IMR-90 (cell line): ENCODE results near the gene PSME4.

Experiments
- CEBPB ChIP-seq: IDR thresholded peaks from 2 replicates; pipeline ENCODE4 v1.6.1; 2012; ENCODE audit warnings: low read depth, low read length, improper control_type of control experiment
- CTCF ChIP-seq: conservative IDR thresholded peaks from 2 replicates; pipeline ENCODE4 v1.5.1; 2012; ENCODE audit warnings: mild to moderate bottlenecking, low read depth, low read length, improper control_type of control experiment
- FOS ChIP-seq: fragments of 150-350 bp; IDR thresholded peaks from 2 replicates; pipeline ENCODE4 v1.6.1; 2016; ENCODE audit warnings: low read depth, low read length
- MAFK ChIP-seq: IDR thresholded peaks from 2 replicates; pipeline ENCODE4 v1.6.1; 2012; ENCODE audit warnings: low read depth, low read length, improper control_type of control experiment
- POLR2A ChIP-seq: IDR thresholded peaks from 2 replicates; pipeline ENCODE4 v1.6.1; 2012; ENCODE audit warnings: mild to moderate bottlenecking, low read depth, low read length
- RFX5 ChIP-seq: IDR thresholded peaks from 2 replicates; pipeline ENCODE4 v1.8.0; 2012; ENCODE audit warnings: low read depth, mild to moderate bottlenecking, low read length, moderate library complexity
- SMC3 ChIP-seq: fragments of 150-350 bp; IDR thresholded peaks from 2 replicates; pipeline ENCODE4 v1.6.1; 2016; ENCODE audit warnings: low read depth, mild to moderate bottlenecking, antibody characterized with exemption, low read length, moderate library complexity
- USF2 ChIP-seq: fragments of 150-350 bp; IDR thresholded peaks from 2 replicates; pipeline ENCODE4 v1.6.1; 2017; ENCODE audit warnings: mild to moderate bottlenecking, antibody characterized with exemption, low read length, low read depth

GRCh38 chr2:53994818-53995808, 24.3 kb upstream of the PSME4 start:
- TF ChIP-seq CTCF = no peak
- no peak for TF ChIP-seq POLR2A
- no peak for TF ChIP-seq RFX5
- TF ChIP-seq MAFK = no peak
- TF ChIP-seq SMC3 = no peak
- no peak for TF ChIP-seq CEBPB
- TF ChIP-seq FOS = no peak
- TF ChIP-seq USF2 = no peak
